IMR-90 (cell line): Measurements from ENCODE around the gene TNFRSF25. TPM values are rescaled to one million over a fixed set of nuclear protein-coding genes. Genes with fewer than 3 reads are reported as not detected.

Experiments used
- ATAC-seq: fragments of 200-7000 bp; cut with Tn5 transposase; 2 replicates; pipeline ENCODE4 v1.9.1; 2020; ENCODE audit warnings: low read depth, mild to moderate bottlenecking, moderate library complexity
- BruUV-seq: library from RNA; stranded (reverse); fragments of 400-500 nt; replicated peaks from 2 replicates; lab custom pipeline; 2021; lab: Mats Ljungman, UMichigan
- CTCF ChIA-PET: fragments of 300-600 bp; formaldehyde crosslinking; extraction: SDS; loops from one replicate; lab custom pipeline; 2021; ENCODE audit warnings: antibody characterized with exemption; lab: Yijun Ruan, JAX
- POLR2A ChIA-PET: fragments of 300-600 bp; sonication (Branson Sonifier 250); formaldehyde crosslinking; loops from one replicate; lab custom pipeline; 2022; ENCODE audit warnings: antibody characterized with exemption; ENCODE audit not compliant: unreplicated experiment; lab: Charles Lee
- DNase-seq: peaks from one replicate; pipeline ENCODE4 v3.0.0; 2013
- H2AFZ ChIP-seq: replicated peaks from 2 replicates; pipeline ENCODE3; 2013; ENCODE audit warnings: low read length, mild to moderate bottlenecking; ENCODE audit not compliant: poor library complexity
- H2AK5ac ChIP-seq: 2 replicates; pipeline ENCODE4 v1.6.1; 2013; ENCODE audit warnings: low read depth, low read length, inconsistent platforms
- H2AK9ac ChIP-seq: replicated peaks from 2 replicates; pipeline ENCODE3; 2013; ENCODE audit warnings: mild to moderate bottlenecking, low read depth, low read length, moderate library complexity; ENCODE audit not compliant: poor library complexity
- H2BK120ac ChIP-seq: 2 replicates; pipeline ENCODE4 v1.6.1; 2013; ENCODE audit warnings: low read depth, low read length, inconsistent platforms
- H2BK15ac ChIP-seq: 3 replicates; pipeline ENCODE4 v1.6.1; 2013; ENCODE audit warnings: low read depth, low read length, inconsistent platforms
- H2BK20ac ChIP-seq: 2 replicates; pipeline ENCODE4 v1.6.1; 2013; ENCODE audit warnings: low read depth, mild to moderate bottlenecking, inconsistent platforms, low read length, moderate library complexity
- H2BK5ac ChIP-seq: 2 replicates; pipeline ENCODE4 v1.6.1; 2013; ENCODE audit warnings: mild to moderate bottlenecking, low read depth, low read length, inconsistent platforms; ENCODE audit not compliant: poor library complexity, severe bottlenecking
- H3K14ac ChIP-seq: replicated peaks from 2 replicates; pipeline ENCODE4 v1.6.1; 2013; ENCODE audit warnings: low read depth, low read length, inconsistent platforms
- H3K18ac ChIP-seq: 2 replicates; pipeline ENCODE4 v1.6.1; 2013; ENCODE audit warnings: low read depth, low read length, control low read depth
- H3K23ac ChIP-seq: 2 replicates; pipeline ENCODE4 v1.6.1; 2013; ENCODE audit warnings: low read depth, low read length, inconsistent platforms
- H3K27ac ChIP-seq: 2 replicates; pipeline ENCODE4 v1.5.1; 2013; ENCODE audit warnings: mild to moderate bottlenecking, control low read depth, low read length; ENCODE audit not compliant: insufficient read depth
- H3K27me3 ChIP-seq: 2 replicates; pipeline ENCODE4 v1.6.1; 2013; ENCODE audit warnings: low read length; ENCODE audit not compliant: control insufficient read depth, insufficient read depth
- H3K36me3 ChIP-seq: 2 replicates; pipeline ENCODE4 v1.6.1; 2013; ENCODE audit warnings: low read length, mixed read lengths; ENCODE audit not compliant: control insufficient read depth, insufficient read depth
- H3K4ac ChIP-seq: 2 replicates; pipeline ENCODE4 v1.6.1; 2013; ENCODE audit warnings: low read depth, low read length, inconsistent platforms
- H3K4me1 ChIP-seq: 2 replicates; pipeline ENCODE4 v1.6.1; 2013; ENCODE audit warnings: low read length, mixed read lengths; ENCODE audit not compliant: control insufficient read depth, insufficient read depth
- H3K4me2 ChIP-seq: 2 replicates; pipeline ENCODE4 v1.6.1; 2013; ENCODE audit warnings: low read depth, mild to moderate bottlenecking, control low read depth, low read length, moderate library complexity
- H3K4me3 ChIP-seq: 2 replicates; pipeline ENCODE4 v1.5.1; 2013; ENCODE audit warnings: low read depth, mild to moderate bottlenecking, control low read depth, low read length, moderate library complexity; ENCODE audit not compliant: insufficient read depth
- H3K56ac ChIP-seq: 2 replicates; pipeline ENCODE4 v1.6.1; 2013; ENCODE audit warnings: low read length, inconsistent platforms; ENCODE audit not compliant: insufficient read depth; ENCODE audit errors: extremely low read depth
- H3K79me1 ChIP-seq, 2 experiments: 2 replicates each; pipeline ENCODE4 v1.6.1; 2013; ENCODE audit warnings: low read length in 2 of 2, inconsistent platforms in 1 of 2, low read depth in 1 of 2
- H3K9ac ChIP-seq: 2 replicates; pipeline ENCODE4 v1.6.1; 2013; ENCODE audit warnings: low read depth, low read length, control low read depth
- H3K9me1 ChIP-seq: 2 replicates; pipeline ENCODE4 v1.6.1; 2013; ENCODE audit warnings: low read length, inconsistent platforms; ENCODE audit not compliant: insufficient read depth
- H3K9me3 ChIP-seq: 2 replicates; pipeline ENCODE4 v1.6.1; 2013; ENCODE audit warnings: low read length; ENCODE audit not compliant: control insufficient read depth, insufficient read depth
- H4K20me1 ChIP-seq: 2 replicates; pipeline ENCODE4 v1.6.1; 2013; ENCODE audit warnings: low read length, inconsistent platforms; ENCODE audit not compliant: insufficient read depth
- H4K5ac ChIP-seq: 2 replicates; pipeline ENCODE4 v1.6.1; 2013; ENCODE audit warnings: mild to moderate bottlenecking, low read depth, low read length, control low read depth
- H4K8ac ChIP-seq, 2 experiments: 2 replicates each; pipeline ENCODE4 v1.6.1; 2013; ENCODE audit warnings: low read depth in 2 of 2, low read length in 2 of 2, control low read depth in 1 of 2, inconsistent platforms in 1 of 2
- H4K91ac ChIP-seq: 2 replicates; pipeline ENCODE4 v1.6.1; 2013; ENCODE audit warnings: low read depth, low read length, inconsistent platforms; ENCODE audit not compliant: insufficient read depth
- BHLHE40 ChIP-seq: fragments of 150-350 bp; IDR thresholded peaks from 2 replicates; pipeline ENCODE4 v1.6.1; 2016; ENCODE audit warnings: mild to moderate bottlenecking, low read depth, low read length
- CEBPB ChIP-seq: IDR thresholded peaks from 2 replicates; pipeline ENCODE4 v1.6.1; 2012; ENCODE audit warnings: low read depth, low read length, improper control_type of control experiment
- CHD1 ChIP-seq: IDR thresholded peaks from 2 replicates; pipeline ENCODE4 v1.6.1; 2012; ENCODE audit warnings: low read depth, low read length, improper control_type of control experiment
- FOS ChIP-seq: fragments of 150-350 bp; IDR thresholded peaks from 2 replicates; pipeline ENCODE4 v1.6.1; 2016; ENCODE audit warnings: low read depth, low read length
- MAFK ChIP-seq: IDR thresholded peaks from 2 replicates; pipeline ENCODE4 v1.6.1; 2012; ENCODE audit warnings: low read depth, low read length, improper control_type of control experiment
- MAZ ChIP-seq: IDR thresholded peaks from 2 replicates; pipeline ENCODE4 v1.6.1; 2012; ENCODE audit warnings: low read depth, mild to moderate bottlenecking, low read length, improper control_type of control experiment, moderate library complexity, borderline replicate concordance
- MXI1 ChIP-seq: IDR thresholded peaks from 2 replicates; pipeline ENCODE4 v1.6.1; 2012; ENCODE audit warnings: low read depth, mild to moderate bottlenecking, low read length, moderate library complexity, borderline replicate concordance
- NFE2L2 ChIP-seq: fragments of 150-350 bp; IDR thresholded peaks from 2 replicates; pipeline ENCODE4 v1.6.1; 2016; ENCODE audit warnings: low read depth, mild to moderate bottlenecking, low read length
- POLR2A ChIP-seq: IDR thresholded peaks from 2 replicates; pipeline ENCODE4 v1.6.1; 2012; ENCODE audit warnings: mild to moderate bottlenecking, low read depth, low read length
- RAD21 ChIP-seq: IDR thresholded peaks from 2 replicates; pipeline ENCODE4 v1.6.1; 2012; ENCODE audit warnings: low read length, improper control_type of control experiment
- RCOR1 ChIP-seq: IDR thresholded peaks from 2 replicates; pipeline ENCODE4 v1.6.1; 2012; ENCODE audit warnings: mild to moderate bottlenecking, low read length, improper control_type of control experiment; ENCODE audit not compliant: insufficient replicate concordance
- RFX5 ChIP-seq: IDR thresholded peaks from 2 replicates; pipeline ENCODE4 v1.8.0; 2012; ENCODE audit warnings: low read depth, mild to moderate bottlenecking, low read length, moderate library complexity
- SMC3 ChIP-seq: fragments of 150-350 bp; IDR thresholded peaks from 2 replicates; pipeline ENCODE4 v1.6.1; 2016; ENCODE audit warnings: low read depth, mild to moderate bottlenecking, antibody characterized with exemption, low read length, moderate library complexity
- WGBS, 2 experiments: methylation state at CpG; one replicate each; pipeline versions ENCODE4 v1.1.5 to v1.1.7; 2013; ENCODE audit warnings: missing lambda C conversion rate in 2 of 2; ENCODE audit not compliant: insufficient read length in 1 of 2; ENCODE audit errors: extremely low coverage in 2 of 2; 5-methylcytosine and 5-hydroxymethylcytosine counted together
- dilution Hi-C: fragments of 300-500 bp; cut with HindIII; formaldehyde crosslinking; loops from one replicate; pipeline ENCODE4 v1.14.3; 2018; ENCODE audit warnings: low sequenced_read_pairs; ENCODE audit not compliant: unreplicated experiment
- in situ Hi-C: fragments of 300-500 bp; cut with MboI; formaldehyde crosslinking; loops from 3 replicates; pipeline ENCODE4 v1.14.3; 2019; ENCODE audit warnings: low sequenced_read_pairs, inconsistent platforms, mixed read lengths
- intact Hi-C: fragments of 100-400 bp; cut with micrococcal nuclease; formaldehyde crosslinking; loops from 2 replicates; pipeline ENCODE4 v1.10.0; 2022
- polyA plus RNA-seq, 3 experiments: library from polyadenylated mRNA; depleted of rRNA; stranded (reverse); fragments of >200 nt; gene quantifications; 2 replicates each; pipeline ENCODE4 v1.2.3, GENCODE V29; 2012; ENCODE audit warnings: low replicate concordance in 1 of 3
- total RNA-seq: library from RNA; depleted of rRNA; stranded (reverse); fragments of >200 nt; gene quantifications from 2 replicates; pipeline ENCODE4 v1.2.3, GENCODE V29; 2012
- TF ChIP-seq, protein P1 (sequence below): fragments of 150-350 bp; IDR thresholded peaks from 2 replicates; pipeline ENCODE4 v1.6.1; 2016; ENCODE audit warnings: low read depth, mild to moderate bottlenecking, low read length, moderate library complexity, borderline replicate concordance
- TF ChIP-seq, protein P2 (sequence below): conservative IDR thresholded peaks from 2 replicates; pipeline ENCODE4 v1.5.1; 2012; ENCODE audit warnings: mild to moderate bottlenecking, low read depth, low read length, improper control_type of control experiment
- TF ChIP-seq, protein P3 (sequence below): fragments of 150-350 bp; IDR thresholded peaks from 2 replicates; pipeline ENCODE4 v1.6.1; 2017; ENCODE audit warnings: mild to moderate bottlenecking, antibody characterized with exemption, low read length, low read depth

Gene TNFRSF25
- total and polyA plus RNA-seq, 2 of the 4 experiments (the other 2 are of a cell fraction): 1.3 to 11.2 TPM

DNA sequence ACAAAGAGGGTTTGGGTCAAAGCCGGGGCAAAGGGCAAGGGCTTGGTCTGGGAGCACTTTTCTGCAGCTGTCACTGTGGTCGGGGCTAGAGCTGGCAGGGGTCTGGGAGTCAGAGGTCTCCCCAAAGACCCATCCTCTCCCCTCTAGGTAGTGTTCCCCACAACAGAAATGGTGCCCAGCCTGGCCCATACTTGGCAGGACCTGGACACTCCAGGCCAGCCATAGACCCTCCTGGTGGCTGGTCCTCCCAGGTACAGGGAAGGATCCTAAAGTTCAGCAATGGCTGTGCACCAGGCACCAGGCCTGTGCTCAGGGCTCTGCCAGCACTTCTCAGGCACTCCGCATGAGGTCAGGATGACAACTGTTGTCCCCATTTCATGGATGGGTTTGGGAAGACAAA lies 30.4 kb downstream of the TNFRSF25 start:
- Histone ChIP-seq H4K91ac (no peak overlapping the region), H3K27ac (no peak overlapping the region), H4K20me1 (no peaks in the 10 kb centered on the region; the same call in 1 of the 2 replicates), H3K9me1 (no peaks in the 10 kb centered on the region), H3K23ac (no peak overlapping the region), H3K9ac (no peak overlapping the region), H2BK120ac (no peak overlapping the region), H3K4me2 (no peak overlapping the region), H3K14ac (no peak overlapping the region), H3K18ac (no peak overlapping the region), H3K4ac (no peak overlapping the region), H3K36me3 (no peaks in the 10 kb centered on the region), H2AK9ac (no peak overlapping the region), H3K4me3 (no peak overlapping the region), H3K27me3 (peaks cover 41% of the 10 kb centered on the region), H3K4me1 (peaks cover under 1% of the 10 kb centered on the region; the same call in 1 of the 2 replicates), H3K9me3 (no peaks in the 10 kb centered on the region), H2BK15ac (no peak overlapping the region), H3K56ac (no peak overlapping the region), H4K5ac (no peak overlapping the region), H4K8ac (no peak overlapping the region), H2AFZ (no peak overlapping the region), H3K79me1 (no peaks in the 10 kb centered on the region), H2AK5ac (no peak overlapping the region), H2BK5ac (no peak overlapping the region), H2BK20ac (no peak overlapping the region)
- ATAC-seq (no peak), DNase-seq (no peak)
- TF ChIP-seq MAZ: no peak
- TF ChIP-seq, protein P1, sequence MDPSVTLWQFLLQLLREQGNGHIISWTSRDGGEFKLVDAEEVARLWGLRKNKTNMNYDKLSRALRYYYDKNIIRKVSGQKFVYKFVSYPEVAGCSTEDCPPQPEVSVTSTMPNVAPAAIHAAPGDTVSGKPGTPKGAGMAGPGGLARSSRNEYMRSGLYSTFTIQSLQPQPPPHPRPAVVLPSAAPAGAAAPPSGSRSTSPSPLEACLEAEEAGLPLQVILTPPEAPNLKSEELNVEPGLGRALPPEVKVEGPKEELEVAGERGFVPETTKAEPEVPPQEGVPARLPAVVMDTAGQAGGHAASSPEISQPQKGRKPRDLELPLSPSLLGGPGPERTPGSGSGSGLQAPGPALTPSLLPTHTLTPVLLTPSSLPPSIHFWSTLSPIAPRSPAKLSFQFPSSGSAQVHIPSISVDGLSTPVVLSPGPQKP: no peak
- no peak for TF ChIP-seq FOS
- TF ChIP-seq MAFK: no peak
- TF ChIP-seq, protein P2, sequence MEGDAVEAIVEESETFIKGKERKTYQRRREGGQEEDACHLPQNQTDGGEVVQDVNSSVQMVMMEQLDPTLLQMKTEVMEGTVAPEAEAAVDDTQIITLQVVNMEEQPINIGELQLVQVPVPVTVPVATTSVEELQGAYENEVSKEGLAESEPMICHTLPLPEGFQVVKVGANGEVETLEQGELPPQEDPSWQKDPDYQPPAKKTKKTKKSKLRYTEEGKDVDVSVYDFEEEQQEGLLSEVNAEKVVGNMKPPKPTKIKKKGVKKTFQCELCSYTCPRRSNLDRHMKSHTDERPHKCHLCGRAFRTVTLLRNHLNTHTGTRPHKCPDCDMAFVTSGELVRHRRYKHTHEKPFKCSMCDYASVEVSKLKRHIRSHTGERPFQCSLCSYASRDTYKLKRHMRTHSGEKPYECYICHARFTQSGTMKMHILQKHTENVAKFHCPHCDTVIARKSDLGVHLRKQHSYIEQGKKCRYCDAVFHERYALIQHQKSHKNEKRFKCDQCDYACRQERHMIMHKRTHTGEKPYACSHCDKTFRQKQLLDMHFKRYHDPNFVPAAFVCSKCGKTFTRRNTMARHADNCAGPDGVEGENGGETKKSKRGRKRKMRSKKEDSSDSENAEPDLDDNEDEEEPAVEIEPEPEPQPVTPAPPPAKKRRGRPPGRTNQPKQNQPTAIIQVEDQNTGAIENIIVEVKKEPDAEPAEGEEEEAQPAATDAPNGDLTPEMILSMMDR: no peak
- no peak for TF ChIP-seq NFE2L2
- TF ChIP-seq CEBPB: no peak
- TF ChIP-seq CHD1: no peak
- TF ChIP-seq BHLHE40: no peak
- TF ChIP-seq, protein P3, sequence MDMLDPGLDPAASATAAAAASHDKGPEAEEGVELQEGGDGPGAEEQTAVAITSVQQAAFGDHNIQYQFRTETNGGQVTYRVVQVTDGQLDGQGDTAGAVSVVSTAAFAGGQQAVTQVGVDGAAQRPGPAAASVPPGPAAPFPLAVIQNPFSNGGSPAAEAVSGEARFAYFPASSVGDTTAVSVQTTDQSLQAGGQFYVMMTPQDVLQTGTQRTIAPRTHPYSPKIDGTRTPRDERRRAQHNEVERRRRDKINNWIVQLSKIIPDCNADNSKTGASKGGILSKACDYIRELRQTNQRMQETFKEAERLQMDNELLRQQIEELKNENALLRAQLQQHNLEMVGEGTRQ: no peak
- no peak for TF ChIP-seq RAD21
- TF ChIP-seq RFX5: no peak
- no peak for TF ChIP-seq MXI1
- TF ChIP-seq POLR2A: no peak
- no peak for TF ChIP-seq RCOR1
- no peak for TF ChIP-seq SMC3
- WGBS, 2 experiments: no CpG with 5 or more reads among the region's 3 CpGs
- POLR2A ChIA-PET: no interaction called here
- BruUV-seq: no TSS peak
- CTCF ChIA-PET: no interaction called here
- in situ Hi-C loops: no loop called here
- intact Hi-C loops: loop anchor here (5.0 kb wide), 2 partner anchors 73 to 88 kb away; no protein-coding TSS in a partner anchor
- dilution Hi-C loops: no loop called here
